Cardiac fibroblast (primary cell): ENCODE measurements around the gene TRIM66.
A peak's percentile ranks its signal among the peaks of the same experiment; 100 is the strongest.
"Not testable (repeated sequence)": the region's sequence is repeated elsewhere in the genome, so short reads cannot be mapped to it uniquely, and the experiment has no call there.

Source experiments
- DNase-seq, 2 donors: peaks; one replicate each; pipeline versions ENCODE4 v3.0.0 to v3.0.0-alpha.2; 2010; ENCODE audit warnings: low read depth in 2 of 2
- H3K4me3 ChIP-seq, 2 donors: replicated peaks in 1 of 2; 1 replicate in 1 of 2; 2 replicates in 1 of 2; pipeline ENCODE4 v1.5.1; 2011; ENCODE audit warnings: low read depth in 2 of 2, low read length in 2 of 2, mild to moderate bottlenecking in 2 of 2, moderate library complexity in 1 of 2
- TF ChIP-seq, protein P1 (sequence below): IDR thresholded peaks from one replicate; pipeline ENCODE4 v1.5.1; 2011; ENCODE audit warnings: low read depth, mild to moderate bottlenecking, low read length, inconsistent platforms

Gene TRIM66

DNA sequence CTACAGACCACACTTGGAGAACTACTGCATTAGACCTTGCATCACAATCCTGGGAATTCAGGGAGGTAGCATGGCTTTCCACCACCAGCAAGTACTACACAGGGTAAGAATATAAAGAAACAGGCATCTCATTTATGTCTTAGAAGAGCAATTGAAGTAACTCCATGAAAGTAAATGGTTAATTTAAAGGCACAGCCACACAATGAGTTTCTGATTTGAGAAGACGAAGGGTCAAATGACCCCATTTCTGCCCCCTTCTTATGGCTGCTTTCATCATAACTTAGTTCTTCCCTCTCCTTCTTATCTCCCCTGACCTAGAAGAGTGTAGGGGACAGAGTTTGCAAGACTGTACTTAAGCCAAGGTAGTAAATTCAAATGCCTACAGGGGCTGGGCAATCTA lies 6.0 kb downstream of the TRIM66 start:
- TF ChIP-seq, protein P1, sequence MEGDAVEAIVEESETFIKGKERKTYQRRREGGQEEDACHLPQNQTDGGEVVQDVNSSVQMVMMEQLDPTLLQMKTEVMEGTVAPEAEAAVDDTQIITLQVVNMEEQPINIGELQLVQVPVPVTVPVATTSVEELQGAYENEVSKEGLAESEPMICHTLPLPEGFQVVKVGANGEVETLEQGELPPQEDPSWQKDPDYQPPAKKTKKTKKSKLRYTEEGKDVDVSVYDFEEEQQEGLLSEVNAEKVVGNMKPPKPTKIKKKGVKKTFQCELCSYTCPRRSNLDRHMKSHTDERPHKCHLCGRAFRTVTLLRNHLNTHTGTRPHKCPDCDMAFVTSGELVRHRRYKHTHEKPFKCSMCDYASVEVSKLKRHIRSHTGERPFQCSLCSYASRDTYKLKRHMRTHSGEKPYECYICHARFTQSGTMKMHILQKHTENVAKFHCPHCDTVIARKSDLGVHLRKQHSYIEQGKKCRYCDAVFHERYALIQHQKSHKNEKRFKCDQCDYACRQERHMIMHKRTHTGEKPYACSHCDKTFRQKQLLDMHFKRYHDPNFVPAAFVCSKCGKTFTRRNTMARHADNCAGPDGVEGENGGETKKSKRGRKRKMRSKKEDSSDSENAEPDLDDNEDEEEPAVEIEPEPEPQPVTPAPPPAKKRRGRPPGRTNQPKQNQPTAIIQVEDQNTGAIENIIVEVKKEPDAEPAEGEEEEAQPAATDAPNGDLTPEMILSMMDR: no peak

DNA sequence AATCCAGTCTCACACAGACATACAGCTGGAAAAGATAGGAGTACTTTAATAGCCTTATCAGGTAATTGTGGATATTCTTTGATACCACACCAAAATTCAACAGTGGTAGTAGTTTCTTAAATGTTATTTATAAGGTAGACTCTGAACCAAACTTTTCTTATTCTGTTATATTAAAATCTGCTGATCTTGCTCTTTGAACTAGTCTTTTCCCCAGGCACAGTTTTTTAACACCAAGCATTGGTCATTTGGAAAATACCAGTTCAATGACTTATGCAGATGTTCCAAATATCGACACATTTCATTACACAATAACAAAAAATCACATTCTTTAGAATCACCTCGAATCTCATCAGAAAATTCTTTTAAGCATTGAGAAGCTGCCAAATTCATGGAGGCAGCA lies 7.6 kb downstream of the TRIM66 start:
- no peak overlapping the region for H3K4me3 ChIP-seq
- DNase-seq: no peak
- TF ChIP-seq, protein P1: no peak

More for the DNA sequence above, 6.0 kb downstream of the TRIM66 start:
- H3K4me3 ChIP-seq: no peak overlapping the region
- DNase-seq: no peak

DNA sequence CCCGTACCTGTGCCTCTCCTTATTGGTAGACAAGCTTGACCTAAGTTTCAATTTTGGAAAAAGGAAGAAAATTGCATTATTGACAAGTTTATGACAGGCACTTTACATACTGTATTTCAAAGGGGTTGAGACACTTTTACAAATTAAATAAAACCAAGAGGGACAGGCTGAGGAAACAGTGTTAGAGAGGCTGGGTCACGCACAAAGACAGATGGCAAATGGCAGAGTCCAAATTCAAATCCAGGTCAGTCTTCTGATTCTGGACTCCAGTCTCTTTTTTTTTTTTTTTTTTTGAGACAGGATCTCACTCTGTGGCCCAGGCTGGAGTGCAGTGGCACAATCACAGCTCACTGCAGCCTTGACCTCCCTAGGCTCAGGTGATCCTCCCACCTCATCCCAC lies 10.1 kb downstream of the TRIM66 start:
- DNase-seq: no peak
- TF ChIP-seq, protein P1: no peak
- H3K4me3 ChIP-seq: no peak overlapping the region

DNA sequence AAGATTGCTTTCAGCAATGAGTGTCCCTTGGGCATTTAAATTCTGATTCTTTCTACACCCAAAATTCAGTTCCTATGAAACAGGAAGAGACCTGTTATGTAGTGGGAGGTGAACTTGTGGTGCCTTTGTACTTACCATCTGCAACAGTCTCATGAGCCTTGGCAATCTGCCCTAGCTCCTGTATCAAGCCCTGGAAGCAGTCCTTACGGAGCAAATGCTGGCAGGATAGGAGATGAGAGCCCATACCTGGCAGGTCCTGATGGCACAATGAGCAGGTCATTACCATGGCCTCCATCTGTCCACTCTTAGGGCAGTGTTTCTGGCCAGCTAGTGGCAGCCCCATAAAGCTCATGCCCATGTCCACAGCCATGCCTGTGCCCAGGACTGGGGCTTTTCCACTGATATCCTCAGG lies 10.8 kb downstream of the TRIM66 start:
- DNase-seq: peak in 1 of 2 donors; percentile 85
- TF ChIP-seq, protein P1: no peak
- no peak overlapping the region for H3K4me3 ChIP-seq

DNA sequence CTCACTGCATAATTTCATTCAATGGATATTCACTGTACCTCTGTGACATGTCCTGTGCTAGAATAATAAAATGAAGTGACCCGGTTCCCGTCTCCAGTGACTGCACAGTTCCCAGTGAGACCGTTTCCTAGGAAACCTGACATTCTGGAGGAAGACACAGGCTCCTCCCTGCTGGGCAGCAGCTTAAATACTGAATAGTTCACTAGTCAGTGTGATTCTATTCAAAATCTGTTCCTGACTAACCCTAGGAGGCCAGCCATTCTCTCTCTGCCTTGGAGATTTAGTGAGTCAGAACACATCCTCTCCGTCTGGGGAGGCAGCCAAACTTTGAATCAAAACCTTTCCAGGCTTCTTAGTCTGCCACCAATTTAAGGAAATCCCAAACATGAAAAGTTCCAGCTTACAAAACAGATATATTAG lies 11.3 kb downstream of the TRIM66 start:
- TF ChIP-seq, protein P1: no peak
- peak; percentile 95 to 98 for DNase-seq
- H3K4me3 ChIP-seq: peak overlapping the region in 1 of 2 donors; percentile 21

DNA sequence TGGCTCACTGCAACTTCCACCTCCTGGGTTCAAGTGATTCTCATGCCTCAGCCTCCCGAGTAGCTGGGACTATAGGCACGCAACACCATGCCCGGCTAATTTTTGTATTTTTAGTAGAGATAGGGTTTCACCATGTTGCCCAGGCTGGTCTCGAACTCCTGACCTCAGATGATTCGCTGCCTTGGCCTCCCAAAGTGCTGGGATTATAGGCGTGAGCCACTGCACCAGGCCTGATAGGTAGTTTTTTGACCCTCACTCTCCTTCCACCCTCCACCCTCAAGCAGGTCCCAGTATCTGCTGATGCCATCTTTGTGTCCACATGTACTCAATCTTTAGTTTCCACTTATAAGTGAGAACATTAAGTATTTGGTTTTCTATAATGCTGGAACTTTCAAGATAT lies 12.4 kb downstream of the TRIM66 start:
- not testable (repeated sequence) for H3K4me3 ChIP-seq
- DNase-seq: peak in 1 of 2 donors; percentile 26

DNA sequence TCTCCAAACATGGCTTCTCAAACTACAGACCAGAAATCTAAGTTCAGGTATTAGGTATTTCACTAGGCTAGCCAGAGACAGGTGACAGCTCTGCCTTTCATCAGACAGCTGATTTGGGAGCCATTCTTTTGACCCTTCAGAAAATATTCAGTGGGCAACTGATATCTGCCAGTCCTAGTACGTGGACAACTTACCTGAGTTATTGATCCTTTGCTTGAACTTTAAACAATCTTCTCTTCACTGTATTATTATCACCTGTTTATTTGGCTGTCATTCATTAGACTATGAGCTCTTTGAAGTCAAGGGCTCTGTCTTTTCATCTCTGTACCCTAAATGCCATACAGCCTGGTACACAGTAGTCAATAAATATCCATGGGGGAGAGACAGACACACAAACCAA lies 17.2 kb downstream of the TRIM66 start:
- TF ChIP-seq, protein P1: no peak
- H3K4me3 ChIP-seq: no peak overlapping the region
- DNase-seq: no peak
